T-helper 2 cell treated with Interferon-gamma antibody and Interleukin-4, amounts not matched to agents 100 ng/mL and 5 ng/mL, for 36 hours (primary cell): ENCODE measurements around the gene TIMM44. TPM values are rescaled to one million over a fixed set of nuclear protein-coding genes. Genes with fewer than 3 reads are reported as not detected.

Source experiments
- intact Hi-C: fragments of 100-400 bp; cut with micrococcal nuclease; formaldehyde crosslinking; loops from one replicate; pipeline ENCODE4 v1.15.1; 2023
- total RNA-seq: library from RNA; stranded (reverse); gene quantifications from 2 replicates; pipeline ENCODE4 v1.2.3, GENCODE V29; 2022

TIMM44 gene
- total RNA-seq, 1 donor from 2014 or later, result 60.6 TPM

DNA sequence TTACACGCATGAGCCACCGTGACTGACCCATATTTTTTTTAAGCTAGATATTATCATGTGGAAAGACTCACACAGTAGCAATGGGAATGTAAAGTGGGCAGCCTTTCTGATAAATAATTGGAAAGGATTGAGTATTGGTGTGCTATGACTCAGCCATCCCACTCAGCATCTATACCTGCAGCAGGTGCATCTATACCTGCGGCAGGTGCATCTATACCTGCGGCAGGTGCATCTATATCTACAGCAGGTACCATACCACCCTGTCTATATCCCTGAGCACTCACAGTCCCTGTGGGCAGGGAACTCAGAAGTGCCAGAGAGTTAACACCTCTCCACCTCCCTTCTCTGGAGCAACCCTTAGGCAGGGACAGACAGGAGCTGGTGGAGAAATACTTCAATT lies 60.4 kb downstream of the TIMM44 start:
- intact Hi-C loops, result no loop called here

- intact Hi-C loops, result no loop called here
Measured at GRCh38 chr19:7881910-7882309, 61.6 kb downstream of the TIMM44 start.

DNA sequence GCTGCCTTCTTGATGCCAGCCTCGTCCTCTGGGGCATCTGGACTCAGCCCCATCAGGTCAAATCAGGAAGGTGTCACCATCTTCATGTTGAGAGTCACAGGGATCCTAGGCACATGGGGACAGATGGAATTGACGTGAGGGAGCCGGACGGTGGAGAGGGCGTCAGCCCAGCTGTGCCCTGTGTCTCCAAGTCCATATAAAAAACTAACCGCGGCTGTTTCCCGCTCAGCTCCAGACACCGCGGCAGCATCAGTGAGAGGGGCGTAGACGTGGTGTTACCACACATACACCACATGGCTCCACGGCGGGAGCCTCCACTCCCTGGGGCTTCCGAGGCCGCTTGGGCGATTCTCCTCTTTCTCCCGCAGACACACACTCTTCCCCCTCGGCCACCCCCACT lies 63.6 kb downstream of the TIMM44 start:
- intact Hi-C loops, result no loop called here

GRCh38 chr19:7879111-7879807 lies 64.2 kb downstream of the TIMM44 start:
- intact Hi-C loops, result no loop called here

GRCh38 chr19:7877249-7877836 lies 66.1 kb downstream of the TIMM44 start:
- intact Hi-C loops, result no loop called here

Other genes with a start within 250 kb of the TIMM44 start
- 0.25 TPM in 1 of 2 replicates, not detected in the other for gene FCER2, start 241.5 kb downstream of the TIMM44 start, total RNA-seq
- gene CLEC4G, start 211.6 kb downstream of the TIMM44 start, total RNA-seq, result not detected in 2 replicates
- not detected in 2 replicates for gene CD209, start 196.1 kb downstream of the TIMM44 start, total RNA-seq
- gene CLEC4M, start 180.4 kb downstream of the TIMM44 start, total RNA-seq, result not detected in 2 replicates
- gene EVI5L, start 113.4 kb downstream of the TIMM44 start, total RNA-seq, result 5.1 and 6.0 TPM in 2 replicates
- gene PRR36, start 69.3 kb downstream of the TIMM44 start, total RNA-seq, result 0.09 TPM in 1 of 2 replicates, not detected in the other
- not detected in 2 replicates for gene LRRC8E, start 55.2 kb downstream of the TIMM44 start, total RNA-seq
- 42.0 and 45.2 TPM in 2 replicates for gene MAP2K7, start 39.8 kb downstream of the TIMM44 start, total RNA-seq
- gene TGFBR3L, start 28.8 kb downstream of the TIMM44 start, total RNA-seq, result 1.1 and 2.6 TPM in 2 replicates
- gene SNAPC2, start 23.3 kb downstream of the TIMM44 start, total RNA-seq, result 16.0 and 21.4 TPM in 2 replicates
- gene CTXN1, start 17.5 kb downstream of the TIMM44 start, total RNA-seq, result 0.23 TPM in 1 of 2 replicates, not detected in the other
- 120 and 129 TPM in 2 replicates for gene ELAVL1, start 62.0 kb upstream of the TIMM44 start, total RNA-seq
- 0.23 and 0.27 TPM in 2 replicates for gene CCL25, start 109.1 kb upstream of the TIMM44 start, total RNA-seq
- gene FBN3, start 205.9 kb upstream of the TIMM44 start, total RNA-seq, result not detected in 2 replicates